LNCAP (cell line): ENCODE measurements around the gene ARHGEF6.

Source experiments
- CTCF ChIP-seq: fragments of 450-650 bp; IDR thresholded peaks from 2 replicates; pipeline ENCODE4 v1.5.1; 2017; ENCODE audit warnings: mild to moderate bottlenecking

Gene ARHGEF6, protein sequence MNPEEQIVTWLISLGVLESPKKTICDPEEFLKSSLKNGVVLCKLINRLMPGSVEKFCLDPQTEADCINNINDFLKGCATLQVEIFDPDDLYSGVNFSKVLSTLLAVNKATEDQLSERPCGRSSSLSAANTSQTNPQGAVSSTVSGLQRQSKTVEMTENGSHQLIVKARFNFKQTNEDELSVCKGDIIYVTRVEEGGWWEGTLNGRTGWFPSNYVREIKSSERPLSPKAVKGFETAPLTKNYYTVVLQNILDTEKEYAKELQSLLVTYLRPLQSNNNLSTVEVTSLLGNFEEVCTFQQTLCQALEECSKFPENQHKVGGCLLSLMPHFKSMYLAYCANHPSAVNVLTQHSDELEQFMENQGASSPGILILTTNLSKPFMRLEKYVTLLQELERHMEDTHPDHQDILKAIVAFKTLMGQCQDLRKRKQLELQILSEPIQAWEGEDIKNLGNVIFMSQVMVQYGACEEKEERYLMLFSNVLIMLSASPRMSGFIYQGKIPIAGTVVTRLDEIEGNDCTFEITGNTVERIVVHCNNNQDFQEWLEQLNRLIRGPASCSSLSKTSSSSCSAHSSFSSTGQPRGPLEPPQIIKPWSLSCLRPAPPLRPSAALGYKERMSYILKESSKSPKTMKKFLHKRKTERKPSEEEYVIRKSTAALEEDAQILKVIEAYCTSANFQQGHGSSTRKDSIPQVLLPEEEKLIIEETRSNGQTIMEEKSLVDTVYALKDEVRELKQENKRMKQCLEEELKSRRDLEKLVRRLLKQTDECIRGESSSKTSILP

DNA sequence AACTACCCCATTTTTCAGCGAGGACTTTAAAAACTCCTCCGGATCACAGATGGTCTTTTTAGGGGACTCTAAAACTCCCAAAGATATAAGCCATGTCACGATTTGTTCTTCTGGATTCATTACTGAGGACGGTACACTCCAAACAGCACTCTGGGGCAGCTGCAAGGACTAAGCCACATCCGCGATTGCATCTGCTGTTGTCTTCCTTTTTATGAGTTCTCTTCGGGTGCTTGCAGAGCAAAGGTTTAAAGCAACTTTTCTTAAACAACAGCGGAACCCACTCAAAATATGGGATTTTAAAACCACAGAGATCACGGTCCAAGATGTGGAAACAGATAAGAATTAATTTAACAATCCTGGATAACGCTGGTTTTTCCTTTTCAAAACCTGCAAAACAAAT, at the start of gene ARHGEF6:
Gene ARHGEF6 (minus strand): TSS at position 170 of the 400 bp plus-strand sequence. CDS start 50 bp downstream, at position 120.
- TF ChIP-seq CTCF = no peak

GRCh38 chrX:136829413-136829812, 48.7 kb upstream of the ARHGEF6 start:
- TF ChIP-seq CTCF = no peak

- no peak for TF ChIP-seq CTCF
These were observed 48.1 kb upstream of the ARHGEF6 start for GRCh38 chrX:136828830-136829229.

DNA sequence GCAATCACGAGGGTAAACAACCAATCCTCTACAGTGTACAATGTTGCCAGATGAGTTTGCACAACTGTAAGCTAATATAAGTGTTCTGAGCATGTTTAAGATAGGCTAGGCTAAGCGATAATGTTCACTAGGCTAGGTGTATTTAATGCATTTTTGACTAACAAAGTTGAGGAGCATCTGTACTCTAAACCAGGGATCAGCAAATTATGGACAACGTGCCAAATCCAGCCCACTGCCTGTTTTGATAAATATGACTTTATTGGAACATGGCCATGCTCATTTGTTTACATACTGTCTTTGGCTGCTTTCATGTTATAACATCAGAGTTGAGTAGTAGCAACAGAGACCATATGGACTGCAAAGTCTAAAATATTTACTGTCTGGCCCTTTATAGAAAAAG, 46.3 kb upstream of the ARHGEF6 start:
- TF ChIP-seq CTCF = no peak

GRCh38 chrX:136825771-136826170, 45.0 kb upstream of the ARHGEF6 start:
- no peak for TF ChIP-seq CTCF

DNA sequence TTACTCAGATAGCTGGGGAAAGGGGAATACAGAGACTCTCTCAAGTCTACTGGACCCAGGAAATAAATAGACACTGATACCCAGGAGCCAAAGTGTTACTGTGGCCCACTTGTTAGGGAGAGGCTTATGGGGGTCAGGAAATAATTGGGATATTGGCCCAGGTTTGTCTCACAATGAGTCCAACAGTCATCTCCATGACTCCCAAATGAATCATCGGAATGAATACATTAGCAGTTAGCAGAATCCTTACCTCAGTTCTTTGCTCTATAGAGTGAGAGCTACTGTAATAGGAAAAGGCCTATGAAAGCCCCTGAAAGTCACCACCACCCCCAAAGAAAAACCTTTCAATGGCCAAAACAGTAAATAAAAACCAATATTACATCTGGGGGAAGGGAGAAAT, 42.4 kb upstream of the ARHGEF6 start:
- TF ChIP-seq CTCF = no peak

GRCh38 chrX:136822337-136823095, 41.8 kb upstream of the ARHGEF6 start:
- no peak for TF ChIP-seq CTCF
